C4-2B (cell line): Measurements from ENCODE around the gene IRF6.

Source experiments
- CTCF ChIP-seq: fragments of 450-650 bp; conservative IDR thresholded peaks from 2 replicates; pipeline ENCODE4 v1.5.1; 2017; ENCODE audit warnings: mild to moderate bottlenecking
- ZFX ChIP-seq: fragments of 450-650 bp; IDR thresholded peaks from 2 replicates; pipeline ENCODE4 v1.6.1; 2017

- no peak for TF ChIP-seq CTCF
- TF ChIP-seq ZFX = no peak
Observed at GRCh38 chr1:209748620-209749019, 57.3 kb downstream of the IRF6 start.
